Measurements from ENCODE around the gene TP53RK.

- no peak for TF ChIP-seq CTCF (conservative IDR thresholded peaks at IDR 0.05)
- TF ChIP-seq ZFX (IDR thresholded peaks at IDR 0.05) = no peak
Measured at GRCh38 chr20:46731770-46732169, 42.5 kb upstream of the TP53RK start.
